SK-N-SH (cell line): Measurements from ENCODE around the gene RELB. TPM values are rescaled to one million over a fixed set of nuclear protein-coding genes. Genes with fewer than 3 reads are reported as not detected.
A peak's percentile ranks its signal among the peaks of the same experiment; 100 is the strongest.

Source experiments
- CTCF ChIA-PET: fragments of 300-600, 350-600 bp; formaldehyde crosslinking; extraction: SDS; loops from one replicate; lab custom pipeline; 2021; lab: Yijun Ruan, JAX
- POLR2A ChIA-PET: fragments of 350-600 bp; sonication (Branson Sonifier 250); formaldehyde crosslinking; extraction: SDS; loops from one replicate; lab custom pipeline; 2020; ENCODE audit warnings: antibody characterized with exemption, inconsistent platforms; lab: Yijun Ruan, JAX
- DNase-seq: peaks from one replicate; pipeline ENCODE4 v3.0.0; 2012
- H2AFZ ChIP-seq: fragments of 200-600 bp; sonication (generic); 2 replicates; pipeline ENCODE4 v1.8.1; 2016; ENCODE audit warnings: antibody characterized with exemption, mild to moderate bottlenecking, low read depth
- H3F3A ChIP-seq: fragments of 200-600 bp; sonication (generic); replicated peaks from 2 replicates; pipeline ENCODE3; 2016; ENCODE audit warnings: antibody characterized with exemption, mild to moderate bottlenecking; ENCODE audit not compliant: insufficient read depth
- H3K27ac ChIP-seq, 2 experiments: fragments of 200-500 bp in 1 of 2; fragments of 200-600 bp in 1 of 2; sonication (Bioruptor generic) in 1 of 2; sonication (generic), shearing (Covaris generic) in 1 of 2; 2 replicates each; pipeline versions ENCODE4 v1.5.1 to v1.6.1; 2014 to 2016; ENCODE audit warnings: low read depth in 2 of 2, inconsistent platforms in 1 of 2, low read length in 1 of 2, mild to moderate bottlenecking in 1 of 2, mixed read lengths in 1 of 2
- H3K27me3 ChIP-seq: fragments of 200-600 bp; sonication (generic), shearing (Covaris generic); 2 replicates; pipeline ENCODE4 v1.6.1; 2016; ENCODE audit warnings: mixed run types; ENCODE audit not compliant: insufficient read depth
- H3K36me3 ChIP-seq, 2 experiments: fragments of 200-500 bp in 1 of 2; fragments of 200-600 bp in 1 of 2; sonication (Bioruptor generic) in 1 of 2; sonication (generic) in 1 of 2; replicated peaks in 1 of 2; 2 replicates each; pipeline versions ENCODE3 to v1.5.1; 2014 to 2016; ENCODE audit warnings: low read length in 1 of 2, mild to moderate bottlenecking in 1 of 2; ENCODE audit not compliant: insufficient read depth in 2 of 2, control insufficient read depth in 1 of 2
- H3K4me1 ChIP-seq, 2 experiments: fragments of 200-500 bp in 1 of 2; fragments of 200-600 bp in 1 of 2; sonication (Bioruptor generic) in 1 of 2; sonication (generic), shearing (Covaris generic) in 1 of 2; 2 replicates each; pipeline versions ENCODE4 v1.5.1 to v1.6.1; 2014 to 2016; ENCODE audit warnings: low read depth in 1 of 2, low read length in 1 of 2, mixed run types in 1 of 2; ENCODE audit not compliant: insufficient read depth in 2 of 2, control insufficient read depth in 1 of 2
- H3K4me2 ChIP-seq: fragments of 200-600 bp; sonication (generic), shearing (Covaris generic); 2 replicates; pipeline ENCODE4 v1.6.1; 2017; ENCODE audit warnings: mixed run types
- H3K4me3 ChIP-seq, 2 experiments: fragments of 200-500 bp in 1 of 2; fragments of 200-600 bp in 1 of 2; sonication (Bioruptor generic) in 1 of 2; sonication (generic), shearing (Covaris generic) in 1 of 2; 2 replicates each; pipeline versions ENCODE4 v1.5.1 to v1.8.1; 2014 to 2016; ENCODE audit warnings: low read depth in 2 of 2, inconsistent platforms in 1 of 2, low read length in 1 of 2, mild to moderate bottlenecking in 1 of 2, mixed read lengths in 1 of 2, moderate library complexity in 1 of 2
- H3K79me2 ChIP-seq: fragments of 200-600 bp; sonication (generic); 2 replicates; pipeline ENCODE4 v1.8.1; 2017; ENCODE audit warnings: mild to moderate bottlenecking; ENCODE audit not compliant: insufficient read depth
- H3K9ac ChIP-seq: fragments of 200-600 bp; sonication (generic); 2 replicates; pipeline ENCODE4 v1.6.1; 2017; ENCODE audit warnings: mixed run types
- H3K9me2 ChIP-seq: fragments of 200-600 bp; sonication (generic); 2 replicates; pipeline ENCODE4 v1.6.1; 2017; ENCODE audit warnings: mixed run types
- H3K9me3 ChIP-seq: fragments of 200-600 bp; sonication (generic); 2 replicates; pipeline ENCODE4 v1.6.1; 2017; ENCODE audit warnings: mixed run types, mild to moderate bottlenecking, moderate library complexity
- H4K20me1 ChIP-seq: fragments of 200-600 bp; sonication (generic); 2 replicates; pipeline ENCODE4 v1.6.1; 2017; ENCODE audit warnings: mild to moderate bottlenecking, mixed run types; ENCODE audit not compliant: insufficient read depth
- CHD2 ChIP-seq: fragments of 150-350 bp; IDR thresholded peaks from 2 replicates; pipeline ENCODE4 v1.6.1; 2018; ENCODE audit warnings: low read length; ENCODE audit not compliant: partially characterized antibody
- ELF1 ChIP-seq: IDR thresholded peaks from 2 replicates; pipeline ENCODE4 v1.4.0; 2012
- EP300 ChIP-seq, 2 experiments: IDR thresholded peaks; 2 replicates each; pipeline versions ENCODE4 v1.4.0 to v1.6.1; 2012; ENCODE audit warnings: borderline replicate concordance in 1 of 2, low read depth in 1 of 2, low read length in 1 of 2
- EZH2phosphoT487 ChIP-seq: fragments of 200-600 bp; sonication (generic); IDR thresholded peaks from 2 replicates; pipeline ENCODE4 v1.6.1; 2017; ENCODE audit warnings: low read depth, mixed run types, mild to moderate bottlenecking, antibody characterized with exemption, moderate library complexity, borderline replicate concordance
- FOSL2 ChIP-seq: IDR thresholded peaks from 2 replicates; pipeline ENCODE4 v1.4.0; 2012; ENCODE audit warnings: low read depth, mild to moderate bottlenecking, moderate library complexity, borderline replicate concordance
- GABPA ChIP-seq: IDR thresholded peaks from 2 replicates; pipeline ENCODE4 v1.4.0; 2012; ENCODE audit warnings: low read depth, mild to moderate bottlenecking
- MEF2A ChIP-seq: IDR thresholded peaks from 2 replicates; pipeline ENCODE4 v1.4.0; 2012; ENCODE audit warnings: low read depth, borderline replicate concordance
- MXI1 ChIP-seq: IDR thresholded peaks from 2 replicates; pipeline ENCODE4 v1.6.1; 2012; ENCODE audit warnings: mild to moderate bottlenecking, low read depth, low read length, improper control_type of control experiment
- NRF1 ChIP-seq: IDR thresholded peaks from 2 replicates; pipeline ENCODE4 v1.6.1; 2012; ENCODE audit warnings: low read depth, mild to moderate bottlenecking, low read length
- POLR2AphosphoS5 ChIP-seq: IDR thresholded peaks from 2 replicates; pipeline ENCODE4 v1.6.1; 2012; ENCODE audit warnings: low read depth, low read length
- SIN3A ChIP-seq: IDR thresholded peaks from 2 replicates; pipeline ENCODE4 v1.6.1; 2012; ENCODE audit warnings: low read depth, mild to moderate bottlenecking, low read length, moderate library complexity, borderline replicate concordance
- TAF1 ChIP-seq: IDR thresholded peaks from 2 replicates; pipeline ENCODE4 v1.6.1; 2012; ENCODE audit warnings: low read depth, mild to moderate bottlenecking, low read length, moderate library complexity, borderline replicate concordance
- TCF12 ChIP-seq: IDR thresholded peaks from 2 replicates; pipeline ENCODE4 v1.4.0; 2012
- TEAD4 ChIP-seq: IDR thresholded peaks from 2 replicates; pipeline ENCODE4 v1.4.0; 2012; ENCODE audit warnings: mild to moderate bottlenecking, borderline replicate concordance; ENCODE audit not compliant: insufficient read depth
- YY1 ChIP-seq: IDR thresholded peaks from 2 replicates; pipeline ENCODE4 v1.4.0; 2012; ENCODE audit warnings: low read depth, mild to moderate bottlenecking
- WGBS: methylation state at CpG from one replicate; pipeline ENCODE4 v1.1.6; 2017; ENCODE audit warnings: low lambda C conversion rate; 5-methylcytosine and 5-hydroxymethylcytosine counted together
- polyA plus RNA-seq, 3 experiments: library from polyadenylated mRNA; depleted of rRNA; stranded (reverse); fragments of >200 nt; gene quantifications; 2 replicates each; pipeline ENCODE4 v1.2.3, GENCODE V29; 2012
- TF ChIP-seq, protein P1 (sequence below): IDR thresholded peaks from 2 replicates; pipeline ENCODE4 v1.4.0; 2012; ENCODE audit warnings: low read depth, borderline replicate concordance
- TF ChIP-seq, protein P2 (sequence below): IDR thresholded peaks from 2 replicates; pipeline ENCODE4; 2012
- TF ChIP-seq, protein P3 (sequence below): IDR thresholded peaks from 2 replicates; pipeline ENCODE4 v1.4.0; 2012; ENCODE audit warnings: low read depth
- TF ChIP-seq, protein P4 (sequence below): IDR thresholded peaks from 2 replicates; pipeline ENCODE4 v1.6.1; 2012; ENCODE audit warnings: mild to moderate bottlenecking, low read depth, low read length, moderate library complexity
- TF ChIP-seq, protein P5 (sequence below): IDR thresholded peaks from 2 replicates; pipeline ENCODE4 v1.4.0; 2012; ENCODE audit warnings: low read depth, borderline replicate concordance
- TF ChIP-seq, protein P6 (sequence below): fragments of 200-600 bp; sonication (generic); IDR thresholded peaks from 2 replicates; pipeline ENCODE4 v1.6.1; 2017; ENCODE audit warnings: antibody characterized with exemption, mild to moderate bottlenecking, moderate library complexity

The RELB gene
- polyA plus RNA-seq, 1 of the 3 experiments (the other 2 are of a cell fraction) = 12.6 TPM

DNA sequence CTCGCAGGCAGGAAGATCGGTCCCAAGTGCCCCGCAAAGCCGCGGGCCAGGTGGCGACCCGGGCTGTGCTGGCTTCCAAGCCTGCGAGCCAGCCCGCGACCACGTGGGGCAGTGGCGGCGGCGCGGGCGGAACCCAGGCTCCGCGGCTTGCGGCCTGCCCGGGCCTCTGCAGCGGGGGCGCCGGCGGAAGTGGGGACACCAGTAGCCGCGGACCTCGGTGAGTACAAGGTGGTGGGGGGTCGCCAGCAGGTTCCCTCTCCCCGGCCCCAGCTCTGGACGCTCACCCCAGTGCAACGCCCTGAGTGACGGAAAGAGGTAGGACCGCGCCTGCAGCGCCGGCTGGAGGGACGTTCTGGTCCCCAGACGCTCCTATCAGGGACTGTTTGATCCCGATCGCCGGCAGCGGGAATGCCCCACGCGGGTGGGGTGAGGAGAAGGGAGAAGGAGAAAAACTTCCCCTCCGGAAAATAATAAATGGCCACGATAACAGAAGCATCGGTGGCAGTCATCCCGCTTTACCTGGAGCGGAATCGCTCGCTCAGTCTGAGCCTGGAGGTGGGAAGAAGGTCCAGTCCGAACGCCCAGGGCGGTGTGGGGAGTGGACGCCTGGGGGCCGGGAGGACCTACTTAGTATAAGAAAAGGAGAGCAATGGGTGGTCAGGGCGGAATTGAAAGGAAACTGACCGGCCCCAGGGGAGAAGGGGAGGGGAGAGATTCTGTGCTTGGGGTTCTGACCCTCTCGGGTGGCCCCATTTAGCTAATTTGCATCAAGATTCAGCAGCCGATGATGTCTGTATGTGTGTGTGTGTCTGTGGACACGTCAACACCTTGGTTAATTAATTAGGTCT lies 78.0 kb downstream of the RELB start, which contains the start of gene GEMIN7:
TSS of gene GEMIN7 (plus strand) at position 198 of the 848 bp plus-strand sequence. CDS start 10,855 bp downstream, outside the sequence.
- H3K4me2 ChIP-seq = peak within 1 kb of the TSS; percentile 98
- WGBS = 2% methylated on average over 34 of the region's 61 CpGs
- H3K36me3 ChIP-seq = peaks cover 0 to 6% of the 10 kb centered on the region in 2 experiments
- peak within 1 kb of the TSS; percentile 96 for H2AFZ ChIP-seq
- H3K4me1 ChIP-seq = peaks cover 0 to 9% of the 10 kb centered on the region in 2 experiments; a peak in 1 of 4 replicates
- peaks cover 8% of the 10 kb centered on the region for H3F3A ChIP-seq
- ChIA-PET POLR2A (interaction anchor here (0.7 to 2.1 kb wide), 8 partner anchors 9 to 99 kb away, joined by 3 to 19 read pairs (median 3); partner anchors contain the start of genes CLASRP, PPP1R37 and TRAPPC6A), CTCF (interaction anchor here (0.8 to 1.9 kb wide), 9 partner anchors 12 to 259 kb away, joined by 3 to 9 read pairs (median 3); no protein-coding TSS in a partner anchor)
- no peaks in the 10 kb centered on the region for H3K9me2 ChIP-seq
- TF ChIP-seq SIN3A (peak; percentile 84; the same call in 1 of the 2 replicates), EP300 (IDR thresholded peaks at IDR 0.05; ENCODE audit: borderline replicate concordance in 1 of 2, low read depth in 1 of 2, low read length in 1 of 2) (0 out of 4 replicates have a peak, but pooled peaks of 1 of the 2 experiments have one; percentile 14), TAF1 (peak; percentile 97), TEAD4 (peak; percentile 32; the same call in 1 of the 2 replicates), CHD2 (peak; percentile 66), FOSL2 (no peak; the same call in 1 of the 2 replicates), MXI1 (peak; percentile 96), NRF1 (no peak), YY1 (peak; percentile 33; the same call in 1 of the 2 replicates), MEF2A (no peak), POLR2AphosphoS5 (peak; percentile 70), ELF1 (0 out of 2 replicates have a peak, but pooled peaks have one; percentile 14), EZH2phosphoT487 (no peak), GABPA (peak; percentile 91), TCF12 (peak; percentile 46; the same call in 1 of the 2 replicates)
- TF ChIP-seq, protein P1, sequence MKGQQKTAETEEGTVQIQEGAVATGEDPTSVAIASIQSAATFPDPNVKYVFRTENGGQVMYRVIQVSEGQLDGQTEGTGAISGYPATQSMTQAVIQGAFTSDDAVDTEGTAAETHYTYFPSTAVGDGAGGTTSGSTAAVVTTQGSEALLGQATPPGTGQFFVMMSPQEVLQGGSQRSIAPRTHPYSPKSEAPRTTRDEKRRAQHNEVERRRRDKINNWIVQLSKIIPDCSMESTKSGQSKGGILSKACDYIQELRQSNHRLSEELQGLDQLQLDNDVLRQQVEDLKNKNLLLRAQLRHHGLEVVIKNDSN = peak; percentile 89
- TF ChIP-seq, protein P2, sequence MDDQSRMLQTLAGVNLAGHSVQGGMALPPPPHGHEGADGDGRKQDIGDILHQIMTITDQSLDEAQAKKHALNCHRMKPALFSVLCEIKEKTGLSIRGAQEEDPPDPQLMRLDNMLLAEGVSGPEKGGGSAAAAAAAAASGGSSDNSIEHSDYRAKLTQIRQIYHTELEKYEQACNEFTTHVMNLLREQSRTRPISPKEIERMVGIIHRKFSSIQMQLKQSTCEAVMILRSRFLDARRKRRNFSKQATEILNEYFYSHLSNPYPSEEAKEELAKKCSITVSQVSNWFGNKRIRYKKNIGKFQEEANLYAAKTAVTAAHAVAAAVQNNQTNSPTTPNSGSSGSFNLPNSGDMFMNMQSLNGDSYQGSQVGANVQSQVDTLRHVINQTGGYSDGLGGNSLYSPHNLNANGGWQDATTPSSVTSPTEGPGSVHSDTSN = 0 out of 2 replicates have a peak, but pooled peaks have one; percentile 34
- TF ChIP-seq, protein P3, sequence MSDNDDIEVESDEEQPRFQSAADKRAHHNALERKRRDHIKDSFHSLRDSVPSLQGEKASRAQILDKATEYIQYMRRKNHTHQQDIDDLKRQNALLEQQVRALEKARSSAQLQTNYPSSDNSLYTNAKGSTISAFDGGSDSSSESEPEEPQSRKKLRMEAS = peak; percentile 95
- TF ChIP-seq, protein P4, sequence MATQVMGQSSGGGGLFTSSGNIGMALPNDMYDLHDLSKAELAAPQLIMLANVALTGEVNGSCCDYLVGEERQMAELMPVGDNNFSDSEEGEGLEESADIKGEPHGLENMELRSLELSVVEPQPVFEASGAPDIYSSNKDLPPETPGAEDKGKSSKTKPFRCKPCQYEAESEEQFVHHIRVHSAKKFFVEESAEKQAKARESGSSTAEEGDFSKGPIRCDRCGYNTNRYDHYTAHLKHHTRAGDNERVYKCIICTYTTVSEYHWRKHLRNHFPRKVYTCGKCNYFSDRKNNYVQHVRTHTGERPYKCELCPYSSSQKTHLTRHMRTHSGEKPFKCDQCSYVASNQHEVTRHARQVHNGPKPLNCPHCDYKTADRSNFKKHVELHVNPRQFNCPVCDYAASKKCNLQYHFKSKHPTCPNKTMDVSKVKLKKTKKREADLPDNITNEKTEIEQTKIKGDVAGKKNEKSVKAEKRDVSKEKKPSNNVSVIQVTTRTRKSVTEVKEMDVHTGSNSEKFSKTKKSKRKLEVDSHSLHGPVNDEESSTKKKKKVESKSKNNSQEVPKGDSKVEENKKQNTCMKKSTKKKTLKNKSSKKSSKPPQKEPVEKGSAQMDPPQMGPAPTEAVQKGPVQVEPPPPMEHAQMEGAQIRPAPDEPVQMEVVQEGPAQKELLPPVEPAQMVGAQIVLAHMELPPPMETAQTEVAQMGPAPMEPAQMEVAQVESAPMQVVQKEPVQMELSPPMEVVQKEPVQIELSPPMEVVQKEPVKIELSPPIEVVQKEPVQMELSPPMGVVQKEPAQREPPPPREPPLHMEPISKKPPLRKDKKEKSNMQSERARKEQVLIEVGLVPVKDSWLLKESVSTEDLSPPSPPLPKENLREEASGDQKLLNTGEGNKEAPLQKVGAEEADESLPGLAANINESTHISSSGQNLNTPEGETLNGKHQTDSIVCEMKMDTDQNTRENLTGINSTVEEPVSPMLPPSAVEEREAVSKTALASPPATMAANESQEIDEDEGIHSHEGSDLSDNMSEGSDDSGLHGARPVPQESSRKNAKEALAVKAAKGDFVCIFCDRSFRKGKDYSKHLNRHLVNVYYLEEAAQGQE = peak; percentile 79
- TF ChIP-seq, protein P5, sequence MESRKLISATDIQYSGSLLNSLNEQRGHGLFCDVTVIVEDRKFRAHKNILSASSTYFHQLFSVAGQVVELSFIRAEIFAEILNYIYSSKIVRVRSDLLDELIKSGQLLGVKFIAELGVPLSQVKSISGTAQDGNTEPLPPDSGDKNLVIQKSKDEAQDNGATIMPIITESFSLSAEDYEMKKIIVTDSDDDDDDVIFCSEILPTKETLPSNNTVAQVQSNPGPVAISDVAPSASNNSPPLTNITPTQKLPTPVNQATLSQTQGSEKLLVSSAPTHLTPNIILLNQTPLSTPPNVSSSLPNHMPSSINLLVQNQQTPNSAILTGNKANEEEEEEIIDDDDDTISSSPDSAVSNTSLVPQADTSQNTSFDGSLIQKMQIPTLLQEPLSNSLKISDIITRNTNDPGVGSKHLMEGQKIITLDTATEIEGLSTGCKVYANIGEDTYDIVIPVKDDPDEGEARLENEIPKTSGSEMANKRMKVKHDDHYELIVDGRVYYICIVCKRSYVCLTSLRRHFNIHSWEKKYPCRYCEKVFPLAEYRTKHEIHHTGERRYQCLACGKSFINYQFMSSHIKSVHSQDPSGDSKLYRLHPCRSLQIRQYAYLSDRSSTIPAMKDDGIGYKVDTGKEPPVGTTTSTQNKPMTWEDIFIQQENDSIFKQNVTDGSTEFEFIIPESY = no peak
- TF ChIP-seq, protein P6, sequence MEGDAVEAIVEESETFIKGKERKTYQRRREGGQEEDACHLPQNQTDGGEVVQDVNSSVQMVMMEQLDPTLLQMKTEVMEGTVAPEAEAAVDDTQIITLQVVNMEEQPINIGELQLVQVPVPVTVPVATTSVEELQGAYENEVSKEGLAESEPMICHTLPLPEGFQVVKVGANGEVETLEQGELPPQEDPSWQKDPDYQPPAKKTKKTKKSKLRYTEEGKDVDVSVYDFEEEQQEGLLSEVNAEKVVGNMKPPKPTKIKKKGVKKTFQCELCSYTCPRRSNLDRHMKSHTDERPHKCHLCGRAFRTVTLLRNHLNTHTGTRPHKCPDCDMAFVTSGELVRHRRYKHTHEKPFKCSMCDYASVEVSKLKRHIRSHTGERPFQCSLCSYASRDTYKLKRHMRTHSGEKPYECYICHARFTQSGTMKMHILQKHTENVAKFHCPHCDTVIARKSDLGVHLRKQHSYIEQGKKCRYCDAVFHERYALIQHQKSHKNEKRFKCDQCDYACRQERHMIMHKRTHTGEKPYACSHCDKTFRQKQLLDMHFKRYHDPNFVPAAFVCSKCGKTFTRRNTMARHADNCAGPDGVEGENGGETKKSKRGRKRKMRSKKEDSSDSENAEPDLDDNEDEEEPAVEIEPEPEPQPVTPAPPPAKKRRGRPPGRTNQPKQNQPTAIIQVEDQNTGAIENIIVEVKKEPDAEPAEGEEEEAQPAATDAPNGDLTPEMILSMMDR = no peak; the same call in 1 of the 2 replicates
- DNase-seq = peak; percentile 96
- H3K4me3 ChIP-seq = peak within 1 kb of the TSS; percentile 84 to 99
- H4K20me1 ChIP-seq = no peaks in the 10 kb centered on the region
- H3K27ac ChIP-seq = peak within 1 kb of the TSS; percentile 68 to 71
- H3K27me3 ChIP-seq = no peaks in the 10 kb centered on the region
- peaks cover 48% of the 10 kb centered on the region for H3K79me2 ChIP-seq
- peak within 1 kb of the TSS; percentile 97 for H3K9ac ChIP-seq
- no peaks in the 10 kb centered on the region for H3K9me3 ChIP-seq
